ENCODE measurements around the gene PCGF6. TPM values are rescaled to one million over a fixed set of nuclear protein-coding genes. Genes with fewer than 3 reads are reported as not detected.
"Not testable (repeated sequence)": the region's sequence is repeated elsewhere in the genome, so short reads cannot be mapped to it uniquely, and the experiment has no call there.

PCGF6 gene
- polyA plus RNA-seq, 1 of the 3 experiments (the other 2 are of a cell fraction), result 5.1 TPM

GRCh38 chr10:103259989-103260388 is 91.0 kb downstream of the PCGF6 start:
- TF ChIP-seq TEAD4 (IDR thresholded peaks at IDR 0.05; ENCODE audit: borderline replicate concordance, insufficient read depth), result no peak
- TF ChIP-seq NRF1 (IDR thresholded peaks at IDR 0.05; ENCODE audit: low read depth, low read length), result no peak
- TF ChIP-seq PBX3 (IDR thresholded peaks at IDR 0.05), result no peak
- TF ChIP-seq RAD21 (IDR thresholded peaks at IDR 0.05; ENCODE audit: low read length), result no peak
- TF ChIP-seq USF1 (IDR thresholded peaks at IDR 0.05; ENCODE audit: borderline replicate concordance, low read depth), result no peak
- TF ChIP-seq SIN3A (IDR thresholded peaks at IDR 0.05; ENCODE audit: borderline replicate concordance, low read depth, low read length), result no peak
- TF ChIP-seq YY1 (IDR thresholded peaks at IDR 0.05; ENCODE audit: low read depth), result no peak
- no peak for TF ChIP-seq ZBTB33 (IDR thresholded peaks at IDR 0.05; ENCODE audit: borderline replicate concordance, low read depth)
- no peak for TF ChIP-seq EZH2phosphoT487 (IDR thresholded peaks at IDR 0.05; ENCODE audit: borderline replicate concordance, low read depth)
- TF ChIP-seq, protein P1, sequence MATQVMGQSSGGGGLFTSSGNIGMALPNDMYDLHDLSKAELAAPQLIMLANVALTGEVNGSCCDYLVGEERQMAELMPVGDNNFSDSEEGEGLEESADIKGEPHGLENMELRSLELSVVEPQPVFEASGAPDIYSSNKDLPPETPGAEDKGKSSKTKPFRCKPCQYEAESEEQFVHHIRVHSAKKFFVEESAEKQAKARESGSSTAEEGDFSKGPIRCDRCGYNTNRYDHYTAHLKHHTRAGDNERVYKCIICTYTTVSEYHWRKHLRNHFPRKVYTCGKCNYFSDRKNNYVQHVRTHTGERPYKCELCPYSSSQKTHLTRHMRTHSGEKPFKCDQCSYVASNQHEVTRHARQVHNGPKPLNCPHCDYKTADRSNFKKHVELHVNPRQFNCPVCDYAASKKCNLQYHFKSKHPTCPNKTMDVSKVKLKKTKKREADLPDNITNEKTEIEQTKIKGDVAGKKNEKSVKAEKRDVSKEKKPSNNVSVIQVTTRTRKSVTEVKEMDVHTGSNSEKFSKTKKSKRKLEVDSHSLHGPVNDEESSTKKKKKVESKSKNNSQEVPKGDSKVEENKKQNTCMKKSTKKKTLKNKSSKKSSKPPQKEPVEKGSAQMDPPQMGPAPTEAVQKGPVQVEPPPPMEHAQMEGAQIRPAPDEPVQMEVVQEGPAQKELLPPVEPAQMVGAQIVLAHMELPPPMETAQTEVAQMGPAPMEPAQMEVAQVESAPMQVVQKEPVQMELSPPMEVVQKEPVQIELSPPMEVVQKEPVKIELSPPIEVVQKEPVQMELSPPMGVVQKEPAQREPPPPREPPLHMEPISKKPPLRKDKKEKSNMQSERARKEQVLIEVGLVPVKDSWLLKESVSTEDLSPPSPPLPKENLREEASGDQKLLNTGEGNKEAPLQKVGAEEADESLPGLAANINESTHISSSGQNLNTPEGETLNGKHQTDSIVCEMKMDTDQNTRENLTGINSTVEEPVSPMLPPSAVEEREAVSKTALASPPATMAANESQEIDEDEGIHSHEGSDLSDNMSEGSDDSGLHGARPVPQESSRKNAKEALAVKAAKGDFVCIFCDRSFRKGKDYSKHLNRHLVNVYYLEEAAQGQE (IDR thresholded peaks at IDR 0.05; ENCODE audit: low read depth, low read length), result no peak
- no peak for TF ChIP-seq JUND (IDR thresholded peaks at IDR 0.05)
- no peak for TF ChIP-seq MAX (IDR thresholded peaks at IDR 0.05; ENCODE audit: low read depth)
- TF ChIP-seq ELF1 (IDR thresholded peaks at IDR 0.05), result no peak
- TF ChIP-seq NFIC (IDR thresholded peaks at IDR 0.05; ENCODE audit: borderline replicate concordance), result no peak
- no peak for TF ChIP-seq SMC3 (IDR thresholded peaks at IDR 0.05; ENCODE audit: low read depth, low read length)
- H3K36me3 ChIP-seq (replicated peaks in 1 of 2; ENCODE audit: control insufficient read depth in 1 of 2, insufficient read depth in 2 of 2, low read length in 1 of 2), result no peaks in the 10 kb centered on the region
- H3K9me3 ChIP-seq, result no peaks in the 10 kb centered on the region
- no peaks in the 10 kb centered on the region for H3K4me1 ChIP-seq (ENCODE audit: control insufficient read depth in 1 of 2, insufficient read depth in 2 of 2, low read depth in 1 of 2, low read length in 1 of 2)
- no peaks in the 10 kb centered on the region for H3K79me2 ChIP-seq (ENCODE audit: insufficient read depth)
- no peak overlapping the region for H3K4me3 ChIP-seq (ENCODE audit: low read depth in 2 of 2, low read length in 1 of 2)
- no peak for DNase-seq
- peaks cover 4% of the 10 kb centered on the region for H3F3A ChIP-seq (replicated peaks; ENCODE audit: insufficient read depth)
- no peak overlapping the region for H3K4me2 ChIP-seq
- WGBS (ENCODE audit: low lambda C conversion rate), result 58% methylated on average over 4 of the region's 5 CpGs
- ChIA-PET CTCF (interaction anchor here (0.8 to 1.3 kb wide), 2 partner anchors 35 to 424 kb away, joined by 3 read pairs; no protein-coding TSS in a partner anchor), POLR2A (no interaction called here)
- no peaks in the 10 kb centered on the region for H4K20me1 ChIP-seq (ENCODE audit: insufficient read depth)
- no peak overlapping the region for H3K27ac ChIP-seq (ENCODE audit: low read depth in 2 of 2, low read length in 1 of 2)
- no peaks in the 10 kb centered on the region for H3K27me3 ChIP-seq (ENCODE audit: insufficient read depth)
- no peak overlapping the region for H3K9ac ChIP-seq
- H3K9me2 ChIP-seq, result no peaks in the 10 kb centered on the region
- H2AFZ ChIP-seq (ENCODE audit: low read depth), result no peak overlapping the region

DNA sequence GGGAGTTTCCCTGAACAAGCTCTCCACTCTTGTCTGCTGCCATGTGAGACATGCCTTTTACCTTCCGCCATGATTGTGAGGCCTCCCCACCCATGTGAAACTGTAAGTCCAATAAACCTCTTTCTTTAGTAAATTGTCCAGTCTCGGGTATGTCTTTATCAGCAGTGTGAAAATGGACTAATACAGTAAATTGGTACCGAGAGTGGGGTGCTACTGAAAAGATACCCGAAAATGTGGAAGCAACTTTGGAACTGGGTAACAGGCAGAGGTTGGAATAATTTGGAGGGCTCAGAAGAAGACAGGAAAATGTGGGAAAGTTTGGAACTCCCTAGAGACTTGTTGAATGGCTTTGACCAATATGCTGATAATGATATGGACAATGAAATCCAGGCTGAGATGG is 92.0 kb downstream of the PCGF6 start:
- H3K36me3 ChIP-seq (replicated peaks in 1 of 2; ENCODE audit: control insufficient read depth in 1 of 2, insufficient read depth in 2 of 2, low read length in 1 of 2); H3F3A ChIP-seq (replicated peaks; ENCODE audit: insufficient read depth); H3K9ac ChIP-seq; H3K9me3 ChIP-seq; H3K27me3 ChIP-seq (ENCODE audit: insufficient read depth); H2AFZ ChIP-seq (ENCODE audit: low read depth); POLR2A ChIA-PET; H3K4me2 ChIP-seq; CTCF ChIA-PET; H3K79me2 ChIP-seq (ENCODE audit: insufficient read depth); H3K27ac ChIP-seq (ENCODE audit: low read depth in 2 of 2, low read length in 1 of 2); H3K4me1 ChIP-seq (ENCODE audit: control insufficient read depth in 1 of 2, insufficient read depth in 2 of 2, low read depth in 1 of 2, low read length in 1 of 2); H4K20me1 ChIP-seq (ENCODE audit: insufficient read depth); H3K9me2 ChIP-seq; DNase-seq; H3K4me3 ChIP-seq (ENCODE audit: low read depth in 2 of 2, low read length in 1 of 2): not testable (repeated sequence)
- 79% methylated on average over 4 of the region's 4 CpGs for WGBS (ENCODE audit: low lambda C conversion rate)

All from SK-N-SH (cell line).